BJ (cell line): Measurements from ENCODE around the gene KIF5A. TPM values are rescaled to one million over a fixed set of nuclear protein-coding genes. Genes with fewer than 3 reads are reported as not detected.

Source experiments
- CTCF ChIA-PET: fragments of 350-600 bp; formaldehyde crosslinking; extraction: SDS; loops from one replicate; lab custom pipeline; 2021; ENCODE audit warnings: antibody characterized with exemption, inconsistent platforms; lab: Yijun Ruan, JAX
- POLR2A ChIA-PET: fragments of 300-600 bp; sonication (Branson Sonifier 250); formaldehyde crosslinking; extraction: SDS; loops from one replicate; lab custom pipeline; 2021; ENCODE audit warnings: antibody characterized with exemption; lab: Charles Lee
- DNase-seq: peaks from one replicate; pipeline ENCODE4 v3.0.0-alpha.2; 2011; ENCODE audit warnings: low read depth
- H3K27me3 ChIP-seq: 2 replicates; pipeline ENCODE4 v1.6.0; 2011; ENCODE audit warnings: low read length; ENCODE audit not compliant: control insufficient read depth, insufficient read depth
- H3K36me3 ChIP-seq: 2 replicates; pipeline ENCODE4 v1.5.1; 2011; ENCODE audit warnings: low read length; ENCODE audit not compliant: control insufficient read depth, insufficient read depth
- H3K4me3 ChIP-seq: 2 replicates; pipeline ENCODE4 v1.5.1; 2011; ENCODE audit warnings: low read depth, mild to moderate bottlenecking, control low read depth, low read length
- polyA plus RNA-seq: library from polyadenylated mRNA; depleted of rRNA; stranded (reverse); fragments of >200 nt; gene quantifications from 2 replicates; pipeline ENCODE4 v1.2.3, GENCODE V29; 2011
- TF ChIP-seq, protein P1 (sequence below): IDR thresholded peaks from 2 replicates; pipeline ENCODE4 v1.5.1; 2011; ENCODE audit warnings: low read depth, mild to moderate bottlenecking, control low read depth, inconsistent platforms, low read length, moderate library complexity; ENCODE audit not compliant: insufficient read depth

KIF5A gene
- polyA plus RNA-seq, 1 experiment = 0.64 TPM

DNA sequence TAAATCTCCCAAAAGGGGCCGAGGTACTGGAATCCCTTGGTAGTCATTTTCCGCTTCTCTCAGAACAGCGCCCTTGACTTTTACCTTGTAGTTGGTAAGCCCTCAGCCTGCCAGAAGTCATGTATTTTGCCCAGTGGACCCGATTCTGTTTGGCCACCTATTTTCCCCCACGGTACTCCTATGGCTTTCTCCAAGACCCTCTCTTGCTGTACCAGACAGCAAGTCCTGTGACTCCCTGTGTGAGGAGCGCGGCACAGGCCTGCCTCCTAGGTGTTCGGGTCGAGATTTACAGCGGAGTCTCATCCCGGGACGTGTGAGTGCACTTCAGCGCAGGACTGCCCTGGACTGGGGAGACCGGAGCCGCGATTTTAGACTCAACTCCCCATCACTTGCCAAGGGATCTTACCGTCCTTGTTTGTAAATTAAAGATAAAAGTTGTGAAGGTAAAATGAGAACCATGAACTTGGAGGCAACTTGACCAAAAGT lies 28.3 kb upstream of the KIF5A start:
- POLR2A ChIA-PET = no interaction called here

DNA sequence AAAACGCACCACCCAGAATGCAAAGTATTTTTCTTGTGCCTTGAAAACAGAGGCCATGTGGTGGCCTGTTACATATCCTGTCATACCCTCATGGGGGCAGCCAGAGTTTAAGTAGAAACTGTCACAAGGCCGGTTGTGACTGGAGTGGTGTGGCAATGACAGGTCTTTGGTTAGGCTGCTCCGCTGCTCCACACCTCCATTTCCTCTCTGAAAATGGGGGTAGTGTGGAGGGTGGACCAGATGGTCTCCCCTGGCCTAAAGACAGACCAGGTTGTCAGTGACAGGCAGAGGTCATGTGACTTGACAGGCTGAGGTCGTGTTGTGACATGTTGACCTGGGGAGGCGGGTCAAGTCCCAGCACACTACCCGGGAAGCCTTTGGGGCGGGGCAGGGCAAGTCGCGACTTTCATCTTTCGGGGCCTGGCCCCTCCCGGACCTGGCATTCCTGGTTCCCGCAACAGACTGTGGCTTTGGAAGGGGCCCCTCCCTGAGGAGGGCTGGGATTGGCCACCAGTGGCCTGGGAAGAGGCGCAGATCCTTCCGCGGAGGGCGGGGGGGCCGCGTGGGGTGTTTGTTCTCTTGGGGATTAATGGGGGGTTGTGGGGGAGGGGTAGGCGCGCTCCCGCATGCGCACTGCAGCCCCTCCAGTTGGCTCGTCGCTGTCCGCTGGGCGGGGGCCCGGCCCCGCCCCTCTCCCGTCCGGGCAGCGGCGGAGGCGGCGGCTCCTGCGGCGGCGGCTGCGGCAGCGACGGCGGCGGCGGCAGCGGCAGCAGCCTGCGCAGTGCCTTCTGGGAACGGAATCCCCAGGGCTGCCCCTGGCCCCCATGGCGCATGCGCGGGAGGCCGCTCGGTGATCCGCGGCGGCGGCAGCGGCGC lies 27.6 kb upstream of the KIF5A start, which contains the start of gene MBD6:
MBD6 (plus strand) TSS at position 814 of the 876 bp plus-strand sequence. CDS start 1,480 bp downstream, outside the sequence.
- DNase-seq = peak; percentile 70
- Histone ChIP-seq H3K27me3 (no peaks in the 10 kb centered on the region), H3K36me3 (peaks cover 24% of the 10 kb centered on the region), H3K4me3 (peak within 1 kb of the TSS; percentile 77)
- TF ChIP-seq, protein P1, sequence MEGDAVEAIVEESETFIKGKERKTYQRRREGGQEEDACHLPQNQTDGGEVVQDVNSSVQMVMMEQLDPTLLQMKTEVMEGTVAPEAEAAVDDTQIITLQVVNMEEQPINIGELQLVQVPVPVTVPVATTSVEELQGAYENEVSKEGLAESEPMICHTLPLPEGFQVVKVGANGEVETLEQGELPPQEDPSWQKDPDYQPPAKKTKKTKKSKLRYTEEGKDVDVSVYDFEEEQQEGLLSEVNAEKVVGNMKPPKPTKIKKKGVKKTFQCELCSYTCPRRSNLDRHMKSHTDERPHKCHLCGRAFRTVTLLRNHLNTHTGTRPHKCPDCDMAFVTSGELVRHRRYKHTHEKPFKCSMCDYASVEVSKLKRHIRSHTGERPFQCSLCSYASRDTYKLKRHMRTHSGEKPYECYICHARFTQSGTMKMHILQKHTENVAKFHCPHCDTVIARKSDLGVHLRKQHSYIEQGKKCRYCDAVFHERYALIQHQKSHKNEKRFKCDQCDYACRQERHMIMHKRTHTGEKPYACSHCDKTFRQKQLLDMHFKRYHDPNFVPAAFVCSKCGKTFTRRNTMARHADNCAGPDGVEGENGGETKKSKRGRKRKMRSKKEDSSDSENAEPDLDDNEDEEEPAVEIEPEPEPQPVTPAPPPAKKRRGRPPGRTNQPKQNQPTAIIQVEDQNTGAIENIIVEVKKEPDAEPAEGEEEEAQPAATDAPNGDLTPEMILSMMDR = no peak
- ChIA-PET CTCF (interaction anchor here (1.6 kb wide), 1 partner anchor 60 kb away, joined by 3 read pairs; no protein-coding TSS in a partner anchor), POLR2A (no interaction called here)

More for the DNA sequence above, 28.3 kb upstream of the KIF5A start:
- Histone ChIP-seq H3K4me3 (no peak overlapping the region), H3K27me3 (no peaks in the 10 kb centered on the region), H3K36me3 (peaks cover 29% of the 10 kb centered on the region)
- DNase-seq = no peak
- TF ChIP-seq, protein P1 = peak; percentile 12; the same call in 1 of the 2 replicates
- CTCF ChIA-PET = no interaction called here

DNA sequence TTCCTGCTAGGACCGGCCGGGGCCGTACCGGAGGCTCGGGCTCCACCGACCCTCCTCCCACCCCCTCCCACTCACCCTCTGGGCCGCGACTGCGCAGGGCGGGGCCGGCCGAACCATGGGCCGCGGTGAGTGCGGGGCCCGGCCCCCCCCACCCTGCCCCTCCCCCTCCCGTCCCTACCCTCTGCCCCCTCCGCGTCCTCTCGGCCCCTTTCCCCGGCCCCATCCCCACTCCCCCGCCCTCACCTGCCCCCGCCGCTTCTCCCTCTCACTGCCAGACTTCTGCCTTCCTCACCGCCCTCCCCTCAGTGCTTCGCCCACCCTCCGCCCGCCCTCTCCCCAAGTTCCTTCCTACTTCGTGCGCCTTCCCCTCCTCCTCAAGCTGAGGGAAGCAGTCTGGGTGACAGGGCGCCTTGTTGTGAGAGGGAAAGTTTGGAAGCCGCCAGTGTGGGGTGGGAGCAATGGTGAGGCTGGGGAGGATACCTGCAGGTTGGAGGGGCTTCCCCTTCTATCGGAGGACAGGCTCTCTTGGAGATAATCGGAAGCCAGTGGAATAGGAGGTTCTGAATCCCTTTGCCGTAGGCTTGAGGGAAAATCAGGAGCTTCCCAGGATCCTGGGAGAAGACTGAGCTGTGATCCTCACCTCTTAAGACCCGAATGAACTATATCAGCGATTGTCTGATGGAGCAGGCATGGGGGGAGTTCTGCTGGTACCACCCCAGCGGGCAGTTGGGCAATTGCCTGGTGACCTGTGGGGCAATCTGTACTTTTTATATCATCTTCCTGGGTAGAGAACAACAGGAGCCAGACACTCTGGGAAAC lies 26.7 kb upstream of the KIF5A start:
- DNase-seq = no peak
- CTCF ChIA-PET = interaction anchor here (1.6 kb wide), 2 partner anchors 60 to 64 kb away, joined by 3 to 10 read pairs; partner anchors contain the start of gene GLI1
- POLR2A ChIA-PET = interaction anchor here (0.7 kb wide), 1 partner anchor 12 kb away, joined by 3 read pairs; no protein-coding TSS in a partner anchor
- Histone ChIP-seq H3K36me3 (peaks cover 26% of the 10 kb centered on the region), H3K27me3 (no peaks in the 10 kb centered on the region), H3K4me3 (peak overlapping the region; percentile 77)
- TF ChIP-seq, protein P1 = no peak

DNA sequence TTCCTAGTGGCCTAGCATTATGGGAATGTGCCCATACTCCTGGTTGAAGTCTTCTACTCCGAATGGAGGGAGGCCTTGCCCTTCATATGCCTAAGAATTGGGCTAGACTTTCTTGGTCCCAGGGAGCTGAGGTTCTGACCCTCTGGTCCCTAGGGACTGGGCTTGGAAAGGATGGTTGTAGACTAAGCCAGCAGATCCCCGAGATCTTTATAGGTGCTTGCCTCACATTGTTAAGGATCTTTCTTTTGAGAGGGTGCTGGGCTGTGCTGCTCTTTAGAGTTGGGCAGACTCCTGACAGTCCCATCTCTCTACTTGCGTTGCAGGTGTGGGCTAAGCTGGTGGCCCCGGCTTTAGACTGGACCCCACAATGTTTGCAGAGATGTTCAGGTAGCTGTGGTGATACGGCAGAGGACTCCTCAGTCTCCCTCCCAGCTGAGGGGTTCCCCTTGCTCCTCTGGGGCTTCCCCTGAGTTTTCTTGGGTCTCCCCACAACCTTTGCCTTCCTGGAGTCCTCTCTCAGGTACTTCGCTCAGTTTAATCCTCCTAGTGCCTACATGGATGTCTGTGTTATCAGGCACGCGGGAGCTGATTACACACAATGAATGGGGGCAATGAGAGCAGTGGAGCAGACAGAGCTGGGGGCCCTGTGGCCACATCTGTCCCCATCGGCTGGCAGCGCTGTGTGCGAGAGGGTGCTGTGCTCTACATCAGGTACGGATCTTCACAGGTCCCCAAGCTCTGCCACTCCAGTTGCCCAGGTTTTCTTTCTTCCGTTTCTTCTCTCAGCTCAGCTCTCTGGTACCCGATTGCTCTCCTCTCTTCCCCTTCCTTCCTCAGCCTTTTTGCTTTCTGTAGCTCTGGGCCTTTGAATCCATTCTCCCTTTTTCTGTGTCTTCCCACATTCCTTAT lies 25.9 kb upstream of the KIF5A start:
- TF ChIP-seq, protein P1 = no peak
- POLR2A ChIA-PET = interaction anchor here (0.7 kb wide), 1 partner anchor 11 kb away, joined by 3 read pairs; no protein-coding TSS in a partner anchor
- Histone ChIP-seq H3K27me3 (no peaks in the 10 kb centered on the region), H3K36me3 (peaks cover 28% of the 10 kb centered on the region), H3K4me3 (peak overlapping the region; percentile 77)
- DNase-seq = no peak
- CTCF ChIA-PET = interaction anchor here (1.3 to 1.6 kb wide), 3 partner anchors 23 to 65 kb away, joined by 3 to 10 read pairs (median 3); partner anchors contain the start of genes DCTN2 and GLI1
